HG03442 (cell line): ENCODE measurements around the gene PALM3.

ENCODE experiments used
- ATAC-seq: cut with Tn5 transposase; IDR thresholded peaks from one replicate; pipeline ENCODE4 v1.9.1; 2021; ENCODE audit warnings: mild to moderate bottlenecking, moderate library complexity; ENCODE audit not compliant: unreplicated experiment

PALM3 gene, protein sequence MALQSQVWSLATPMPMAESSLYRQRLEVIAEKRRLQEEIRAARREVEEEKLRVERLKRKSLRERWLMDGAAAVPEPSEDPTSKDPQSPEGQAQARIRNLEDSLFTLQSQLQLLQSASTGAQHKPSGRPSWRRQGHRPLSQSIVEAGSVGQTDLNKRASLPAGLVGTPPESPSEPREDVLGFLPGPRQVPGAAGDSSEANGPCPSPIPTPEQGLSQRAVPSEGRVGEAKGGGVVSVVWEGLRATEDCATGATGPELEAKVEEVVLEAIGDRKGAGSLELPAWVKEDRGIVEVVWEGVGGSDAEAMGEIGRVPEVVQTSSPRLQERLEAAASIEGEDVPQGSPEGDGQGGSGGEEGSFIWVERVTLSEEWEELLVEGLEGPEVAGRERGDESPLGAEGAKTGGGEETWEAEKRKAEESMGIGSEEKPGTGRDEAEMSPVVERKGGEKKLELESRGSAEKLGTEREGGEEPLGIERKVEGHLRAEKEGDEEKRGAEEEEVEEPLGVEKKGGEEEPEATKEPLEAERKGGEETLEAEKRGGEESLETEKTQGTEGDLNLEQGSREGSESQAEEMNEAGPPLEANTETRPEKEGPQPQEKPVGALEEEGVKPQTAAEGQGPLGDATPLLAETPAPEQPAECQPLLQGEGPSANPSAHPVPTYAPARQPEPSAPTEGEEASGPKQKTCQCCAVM

DNA sequence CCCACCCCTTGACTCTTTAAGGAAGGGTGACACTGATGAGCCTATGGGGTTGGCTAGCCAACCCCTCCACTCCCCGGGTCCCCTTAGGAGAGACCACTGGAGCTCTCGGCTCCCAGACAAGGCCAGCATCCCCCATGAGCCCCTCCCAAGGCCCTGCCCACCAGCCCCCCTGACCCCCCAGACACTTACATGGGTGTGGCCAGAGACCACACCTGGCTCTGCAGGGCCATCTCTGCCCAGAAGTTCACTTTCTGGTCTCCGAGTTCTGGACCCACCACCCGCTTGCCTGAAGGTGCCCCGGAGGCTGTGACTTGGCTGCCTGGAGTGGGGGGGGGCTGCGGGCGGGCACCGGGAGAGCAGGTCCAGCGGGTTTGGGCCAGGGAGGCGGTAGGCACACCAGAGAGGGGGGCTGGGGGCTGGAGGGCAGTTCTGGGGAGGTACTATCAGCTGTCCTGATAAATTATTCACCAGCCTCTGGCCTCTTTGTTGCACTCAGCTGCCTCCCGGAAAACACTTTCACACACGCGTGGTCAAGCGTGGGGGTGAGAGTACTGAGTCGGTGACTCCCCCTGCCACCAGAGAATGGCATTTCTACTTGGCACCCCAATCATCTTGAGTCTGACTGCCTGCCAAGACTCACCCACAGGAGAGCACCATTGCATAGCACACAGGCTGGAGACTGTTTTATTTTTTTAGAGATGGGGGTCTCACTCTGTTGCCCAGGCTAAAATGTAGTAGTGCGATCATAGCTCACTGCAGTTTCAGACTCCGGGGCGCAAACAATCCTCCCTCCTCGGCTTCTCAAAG, at the start of gene PALM3:
PALM3 (minus strand) TSS at position 326 of the 807 bp plus-strand sequence; CDS start at position 230, 96 bp downstream.
- no peak for ATAC-seq

DNA sequence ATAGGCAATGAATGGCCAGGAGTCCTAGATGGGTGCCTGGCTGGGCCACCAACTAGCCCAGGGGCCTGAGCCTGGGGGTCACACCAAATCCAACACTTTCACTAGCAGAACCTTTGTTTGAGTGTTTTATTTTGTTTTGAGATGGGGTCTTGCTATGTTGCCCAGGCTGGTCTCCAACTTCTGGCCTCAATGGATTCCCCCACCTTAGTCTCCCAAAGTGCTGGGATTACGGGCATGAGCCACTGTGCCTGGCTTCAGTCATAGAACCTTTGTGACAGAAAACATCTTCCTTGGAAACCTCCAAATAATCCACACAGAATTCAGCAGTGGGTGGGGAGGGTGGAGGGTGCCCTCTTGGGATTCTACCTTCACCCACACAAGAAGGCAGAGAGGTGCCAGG, 49.6 kb upstream of the PALM3 start:
- no peak for ATAC-seq

DNA sequence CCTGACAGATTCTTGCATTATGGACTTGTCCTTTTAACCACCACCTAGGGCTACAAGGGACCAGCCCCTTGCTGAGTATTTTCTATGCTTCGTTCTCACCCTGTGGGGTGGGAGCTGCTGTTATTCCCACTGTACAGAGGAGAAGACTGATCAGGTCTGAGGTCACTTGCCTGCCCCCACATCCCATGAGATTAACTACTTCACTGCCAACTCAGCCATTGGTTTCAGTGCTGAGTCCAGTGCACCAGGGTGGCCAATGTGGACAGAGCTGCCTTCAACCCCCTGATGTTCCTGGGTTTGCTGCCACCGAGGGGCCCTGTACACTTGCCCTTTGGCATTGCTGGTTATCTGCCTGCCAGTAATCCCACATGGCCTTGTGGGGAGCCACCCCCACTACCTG, 48.8 kb upstream of the PALM3 start:
- ATAC-seq, result no peak

DNA sequence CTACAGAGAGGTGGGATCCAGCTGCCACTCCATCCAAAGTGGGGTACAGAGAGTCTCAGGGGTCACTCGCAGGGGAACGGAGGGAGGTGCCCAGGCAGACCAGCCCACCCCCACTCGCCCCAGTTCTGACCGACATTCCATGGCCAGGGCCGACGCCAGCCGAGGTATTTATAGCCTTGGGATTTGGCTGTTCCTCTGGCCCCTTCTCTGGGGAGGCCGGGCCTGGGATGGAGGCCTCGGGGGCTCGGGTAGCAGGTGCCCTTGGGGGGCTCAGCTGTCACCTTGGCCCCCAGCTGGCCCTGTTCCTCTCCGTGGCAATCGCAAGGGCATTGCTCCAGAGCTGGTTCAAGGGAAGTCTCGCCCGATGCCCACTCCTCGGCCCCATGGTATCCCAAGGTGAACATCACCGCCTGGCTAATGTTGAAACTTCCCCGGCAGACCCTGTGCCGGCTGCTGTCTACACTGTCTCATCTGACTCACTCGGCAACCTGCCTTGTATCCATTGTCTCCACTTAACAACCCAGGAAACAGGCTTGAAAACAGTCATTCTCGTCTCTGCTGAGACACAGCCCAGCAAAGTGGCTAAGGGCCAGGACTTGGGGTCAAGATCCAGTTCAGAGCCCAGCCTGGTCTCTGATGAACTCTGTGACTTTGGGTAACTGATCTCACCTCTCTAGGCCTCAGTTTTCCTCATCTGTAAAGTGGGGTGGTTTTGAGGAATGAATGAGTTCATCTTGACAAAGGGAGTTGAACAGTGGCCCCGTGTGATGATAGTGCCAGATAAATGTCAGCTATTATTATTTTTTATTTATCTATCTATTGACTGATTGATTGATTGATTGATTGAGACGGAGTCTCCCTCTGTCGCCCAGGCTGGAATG, 45.9 kb upstream of the PALM3 start:
- ATAC-seq, result no peak

DNA sequence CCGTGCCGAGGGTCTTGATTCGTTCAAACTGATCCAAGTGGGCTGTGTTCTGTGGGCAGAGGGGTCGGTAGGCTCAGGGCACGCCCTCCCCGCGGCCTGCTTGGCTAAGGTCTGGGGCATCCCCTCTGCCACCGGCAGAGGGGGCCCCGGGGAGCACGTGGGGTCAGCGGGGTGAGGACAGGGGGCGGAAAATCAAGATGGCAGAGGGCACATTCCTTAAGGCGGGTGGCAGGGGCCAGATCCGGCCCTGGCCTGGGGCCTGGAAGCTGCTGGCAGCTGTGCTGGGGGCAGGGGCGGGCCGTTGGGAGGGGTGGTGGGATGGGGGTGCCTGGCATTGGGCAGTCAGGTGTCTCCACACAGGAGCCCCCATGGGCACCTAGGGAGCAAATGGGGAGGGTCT, 45.0 kb upstream of the PALM3 start:
- no peak for ATAC-seq

DNA sequence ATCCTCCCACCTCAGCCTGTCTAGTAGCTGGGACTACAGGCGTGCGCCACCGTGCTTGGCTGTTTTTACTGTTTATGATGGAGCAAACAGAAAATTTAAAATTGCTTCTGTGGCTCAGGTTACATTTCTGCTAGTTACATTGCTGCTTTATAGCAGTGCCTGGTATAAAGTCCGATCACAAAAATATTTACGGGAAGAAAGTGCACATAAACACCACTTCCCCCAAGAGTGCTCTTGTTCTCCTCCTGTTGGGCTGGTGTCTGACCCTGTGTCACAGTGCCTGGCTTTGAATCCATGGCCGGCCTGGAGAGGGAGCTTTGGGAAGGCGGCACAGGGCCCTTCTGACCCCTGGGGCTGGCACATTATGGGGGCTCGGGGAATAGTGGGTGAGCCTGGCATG, 43.8 kb upstream of the PALM3 start:
- no peak for ATAC-seq

DNA sequence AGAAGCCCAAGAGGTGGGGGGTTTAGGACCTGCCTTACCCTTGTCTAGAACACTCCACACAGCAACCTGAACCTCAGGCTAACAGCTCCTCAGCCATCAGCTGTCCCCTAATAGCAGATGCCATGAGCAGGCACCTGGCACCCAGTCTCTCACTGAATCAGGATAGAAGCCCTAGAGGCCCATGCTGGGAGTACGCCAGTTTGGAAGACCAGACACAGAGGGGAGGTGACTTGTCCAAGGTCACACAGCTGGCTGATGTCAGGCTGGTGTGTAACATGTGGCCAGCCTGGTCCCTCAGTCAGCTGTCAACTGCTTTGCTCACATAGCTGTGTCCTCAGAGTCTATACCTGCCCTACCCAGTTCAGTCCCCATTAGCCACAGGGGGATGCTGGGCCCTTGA, 41.4 kb upstream of the PALM3 start:
- ATAC-seq, result no peak

DNA sequence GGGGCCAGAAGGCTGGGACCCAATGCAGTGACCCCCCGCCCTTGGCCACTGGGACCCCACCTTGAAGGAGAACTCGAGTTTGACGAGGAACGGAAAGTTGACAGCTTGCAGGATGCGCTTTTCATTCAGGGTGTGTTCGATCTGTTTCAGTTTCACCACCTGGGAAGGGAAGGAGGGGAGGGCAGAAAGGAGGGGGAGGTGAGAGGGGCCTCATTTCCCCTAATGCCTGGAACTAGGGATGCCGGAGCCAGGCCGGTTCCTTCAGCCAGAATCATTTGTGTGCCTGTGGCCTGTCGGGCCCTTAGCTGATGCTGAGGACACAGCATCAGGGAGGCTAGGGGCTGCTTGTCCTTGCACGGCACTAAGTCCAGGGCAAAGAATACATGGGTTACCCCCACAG, 40.9 kb upstream of the PALM3 start:
- no peak for ATAC-seq

DNA sequence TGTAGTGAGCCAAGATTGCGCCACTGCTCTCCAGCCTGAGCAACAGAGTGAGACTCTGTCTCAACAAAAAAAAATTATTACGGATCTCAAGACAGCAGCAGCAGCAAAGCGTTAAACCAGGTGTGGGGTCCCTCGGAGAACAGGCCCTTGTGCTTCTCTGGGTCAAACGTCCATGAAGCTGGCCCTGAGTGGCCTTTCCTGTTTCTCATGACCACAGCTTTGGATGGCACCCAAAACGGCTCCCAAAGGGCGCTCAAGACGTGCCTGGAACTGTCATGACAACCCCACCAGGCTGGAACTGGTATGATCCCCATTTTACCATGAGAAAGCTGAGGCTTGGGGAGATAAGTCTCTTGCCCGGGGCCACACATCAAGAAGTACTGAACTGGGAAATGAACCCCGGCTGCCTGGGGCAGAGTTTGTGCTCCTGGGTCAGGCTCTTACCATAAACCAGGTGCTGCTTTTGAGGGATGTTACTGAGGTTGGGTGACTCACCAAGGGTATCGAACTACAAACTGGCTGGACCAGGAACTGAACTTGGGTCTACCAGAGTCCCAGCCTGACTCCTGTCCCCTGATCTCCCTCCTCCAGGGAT, 40.3 kb upstream of the PALM3 start:
- no peak for ATAC-seq

DNA sequence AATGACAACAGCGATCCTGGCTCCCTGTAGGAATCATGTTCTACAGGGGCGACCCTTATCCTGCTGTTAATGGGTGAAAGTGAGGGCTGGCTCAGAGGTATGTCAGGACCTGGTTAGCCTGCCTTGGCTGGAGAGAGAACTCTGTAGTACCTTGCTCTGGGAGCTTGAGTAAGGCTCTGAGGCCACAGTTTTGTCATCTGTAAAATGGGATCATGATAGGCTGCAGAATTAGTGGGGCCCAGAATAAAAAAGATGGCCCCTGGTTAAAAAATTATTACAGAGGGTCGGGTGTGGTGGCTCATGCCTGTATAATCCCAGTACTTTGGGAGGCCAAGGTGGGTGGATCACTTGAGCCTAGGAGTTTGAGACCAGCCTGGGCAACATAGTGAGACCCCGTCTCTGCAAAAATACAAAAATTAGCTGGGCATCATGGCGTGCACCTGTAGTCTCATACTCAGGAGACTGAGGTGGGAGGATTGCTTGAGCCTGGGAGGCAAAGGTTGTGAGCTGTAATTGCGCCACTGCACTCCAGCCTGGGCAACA, 39.2 kb upstream of the PALM3 start:
- no peak for ATAC-seq

DNA sequence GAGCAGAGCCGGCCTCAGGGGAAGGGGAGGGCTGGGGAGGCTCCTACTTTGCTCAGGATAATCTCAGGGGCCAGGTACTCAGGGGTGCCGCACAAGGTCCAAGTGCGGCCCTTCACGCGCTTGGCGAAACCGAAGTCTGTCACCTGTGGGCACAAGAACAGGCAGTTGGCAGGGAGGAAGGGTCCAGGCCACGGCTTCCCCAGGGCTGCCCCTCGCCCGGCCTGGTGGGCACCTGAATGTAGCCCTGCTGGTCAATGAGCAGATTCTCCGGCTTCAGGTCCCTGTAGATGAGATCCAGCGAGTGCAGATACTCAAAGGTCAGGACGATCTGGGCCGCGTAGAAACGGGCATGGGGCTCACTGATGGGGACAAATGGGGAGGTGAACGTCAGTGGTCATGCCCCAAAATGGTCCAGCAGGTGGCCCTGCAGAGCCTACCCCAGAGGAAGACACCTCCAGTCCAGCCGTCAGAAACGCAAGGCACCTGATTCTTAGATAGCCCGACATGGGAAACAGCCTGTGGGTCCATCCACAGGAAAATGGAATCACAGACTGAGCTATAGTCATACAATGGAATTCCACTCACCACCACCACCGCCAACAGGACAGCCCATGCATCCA, 35.8 kb upstream of the PALM3 start:
- no peak for ATAC-seq

DNA sequence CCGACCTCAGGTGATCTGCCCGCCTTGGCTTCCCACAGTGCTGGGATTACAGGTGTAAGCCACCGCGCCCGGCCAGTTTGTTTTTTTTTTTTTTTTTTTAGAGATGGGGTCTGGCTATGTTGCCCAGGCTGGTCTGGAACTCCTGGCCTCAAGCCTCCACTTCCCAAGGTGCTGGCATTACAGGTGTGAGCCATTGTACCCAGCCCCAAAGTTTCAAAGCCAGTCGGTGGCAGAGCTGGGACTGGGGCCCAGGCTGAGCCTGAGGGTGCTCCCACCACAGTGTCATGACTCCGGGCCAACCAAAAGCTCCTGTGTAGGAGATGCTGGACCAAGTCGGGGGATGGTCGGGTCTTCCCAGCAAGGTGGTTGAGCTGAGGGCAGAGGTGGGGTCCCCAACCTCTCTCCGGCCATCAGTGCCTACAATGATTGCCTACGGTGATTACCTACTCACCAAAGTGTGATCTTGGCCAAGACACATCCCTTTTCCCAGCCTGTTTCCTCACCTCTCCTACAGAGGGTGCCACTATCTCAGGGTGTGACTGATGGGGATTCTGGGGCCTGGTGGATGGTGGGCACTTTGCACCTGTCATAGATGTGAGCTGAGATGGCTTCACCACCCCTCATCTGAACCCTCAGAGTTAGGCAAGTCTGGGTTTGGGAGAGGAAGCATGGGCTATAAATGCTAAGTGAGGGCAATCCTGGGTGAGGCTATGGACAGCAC, 34.6 kb upstream of the PALM3 start:
- ATAC-seq, result no peak

DNA sequence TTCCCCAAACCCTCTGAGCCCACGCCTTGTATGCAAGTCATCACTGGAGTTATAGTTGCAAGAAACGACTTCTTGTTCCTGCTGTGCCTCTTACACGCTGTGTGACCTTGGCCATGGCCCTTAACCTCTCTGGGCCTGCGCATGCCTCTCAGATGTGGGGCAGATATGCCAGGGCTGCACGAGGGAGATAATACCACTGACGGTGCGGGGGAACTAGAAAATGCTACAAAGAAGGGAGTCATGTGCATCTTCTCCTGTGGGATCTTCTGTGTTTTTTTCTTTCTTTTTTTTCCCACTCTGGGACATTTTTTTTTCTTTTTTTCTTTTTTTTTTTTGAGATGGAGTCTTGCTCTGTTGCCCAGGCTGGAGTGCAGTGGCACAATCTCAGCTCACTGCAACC, 33.0 kb upstream of the PALM3 start:
- ATAC-seq, result no peak

DNA sequence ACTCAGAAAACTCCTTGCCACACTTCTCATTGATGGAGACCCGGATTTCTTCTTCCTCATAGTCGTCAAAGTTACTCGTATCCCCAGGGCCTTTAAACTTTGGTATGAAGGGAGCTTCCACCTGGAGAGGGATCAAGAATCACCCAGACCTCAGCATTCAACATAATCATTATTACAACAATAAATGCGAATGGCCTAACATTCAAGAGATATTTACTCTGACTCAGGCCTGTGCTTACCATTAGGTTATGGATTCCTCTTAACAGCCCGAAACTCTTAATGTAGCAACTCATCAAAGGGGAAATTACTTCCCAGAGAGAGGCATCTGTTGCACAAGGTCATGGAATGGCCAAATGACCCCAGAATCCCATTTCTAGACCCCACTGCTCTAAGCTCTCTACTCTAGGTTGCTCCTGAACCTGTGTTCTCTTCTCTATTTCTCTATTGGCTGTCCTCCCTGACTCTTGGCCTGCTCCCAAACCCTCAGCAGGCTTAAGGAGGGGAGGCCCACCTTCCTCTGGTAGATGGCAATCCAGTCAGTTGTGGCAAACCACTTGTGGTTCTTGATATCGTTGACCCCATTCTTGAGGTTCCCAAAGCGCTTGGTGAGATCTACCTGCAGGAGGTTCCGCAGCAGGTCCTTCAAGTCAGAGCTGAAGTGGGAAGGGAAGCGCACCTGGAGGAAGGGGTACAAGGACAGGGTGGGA, 31.4 kb upstream of the PALM3 start:
- ATAC-seq, result no peak

DNA sequence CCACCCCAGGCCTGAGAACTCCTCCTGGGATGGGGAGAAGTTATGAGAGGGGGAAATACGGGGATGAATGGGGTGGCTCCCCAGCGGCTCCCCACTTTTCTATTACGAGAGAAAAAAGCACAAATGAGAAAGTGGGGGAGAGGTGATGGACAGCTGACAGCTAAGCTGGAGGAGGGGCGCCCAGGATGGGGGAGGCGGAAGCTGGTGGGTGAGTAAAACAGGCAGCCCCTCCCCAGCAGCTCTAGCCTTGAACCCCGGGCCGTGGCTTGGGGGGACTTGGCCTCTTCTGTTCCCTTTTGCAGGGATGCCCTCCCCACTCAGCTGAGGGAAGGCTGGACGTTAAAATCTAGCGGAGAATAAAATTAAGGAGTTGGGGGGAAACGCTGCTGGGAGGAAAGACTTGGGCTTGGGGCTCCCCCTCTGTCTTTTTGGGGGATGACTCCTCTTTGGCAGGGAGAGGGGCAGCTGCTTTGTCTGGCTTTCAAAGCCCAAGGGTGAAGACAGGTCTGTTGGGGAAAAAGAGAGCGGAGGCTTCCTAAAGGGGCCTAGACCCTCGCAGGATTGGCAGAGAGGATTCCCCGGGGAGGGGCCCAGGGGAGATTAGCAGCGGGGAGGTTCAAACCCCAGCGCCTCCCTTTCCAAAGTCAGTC, 30.1 kb upstream of the PALM3 start:
- peak; percentile 6 for ATAC-seq

DNA sequence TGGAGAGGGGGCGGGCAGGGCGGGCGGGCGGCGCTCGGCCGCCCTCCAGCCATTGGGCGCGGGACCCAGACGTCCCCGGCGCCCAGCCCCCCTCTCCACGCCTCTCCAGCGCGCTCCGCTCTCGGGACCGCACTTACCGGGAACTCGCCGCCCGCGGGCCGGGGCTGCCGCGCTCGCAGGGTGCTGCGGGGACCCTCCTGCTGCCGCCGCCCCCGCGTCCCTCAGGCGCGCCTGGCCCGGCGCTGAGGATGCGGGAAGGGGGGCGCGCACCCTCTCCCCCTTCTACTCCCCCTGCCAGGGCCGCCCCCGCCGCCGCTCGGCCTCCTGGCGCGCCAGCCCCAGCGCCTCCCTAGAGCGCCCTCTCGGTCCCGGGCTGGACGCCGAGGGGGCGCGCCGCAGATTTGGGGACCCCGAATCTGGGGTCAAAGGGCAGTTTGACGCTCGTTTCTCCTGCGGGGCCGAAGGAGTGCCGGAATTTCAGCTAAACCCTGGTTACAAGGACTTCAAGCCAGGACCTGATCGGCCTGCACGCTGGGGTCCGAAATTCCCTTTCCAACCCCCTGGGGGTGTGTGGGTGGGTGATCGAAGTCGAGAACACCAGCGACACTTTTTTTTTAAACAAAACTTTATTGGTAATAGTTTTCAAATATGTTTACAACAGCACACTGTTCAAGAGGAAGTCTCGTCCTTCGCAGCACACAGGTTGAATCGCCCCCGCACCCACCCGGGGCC, 29.4 kb upstream of the PALM3 start:
- ATAC-seq, result peak; percentile 55

DNA sequence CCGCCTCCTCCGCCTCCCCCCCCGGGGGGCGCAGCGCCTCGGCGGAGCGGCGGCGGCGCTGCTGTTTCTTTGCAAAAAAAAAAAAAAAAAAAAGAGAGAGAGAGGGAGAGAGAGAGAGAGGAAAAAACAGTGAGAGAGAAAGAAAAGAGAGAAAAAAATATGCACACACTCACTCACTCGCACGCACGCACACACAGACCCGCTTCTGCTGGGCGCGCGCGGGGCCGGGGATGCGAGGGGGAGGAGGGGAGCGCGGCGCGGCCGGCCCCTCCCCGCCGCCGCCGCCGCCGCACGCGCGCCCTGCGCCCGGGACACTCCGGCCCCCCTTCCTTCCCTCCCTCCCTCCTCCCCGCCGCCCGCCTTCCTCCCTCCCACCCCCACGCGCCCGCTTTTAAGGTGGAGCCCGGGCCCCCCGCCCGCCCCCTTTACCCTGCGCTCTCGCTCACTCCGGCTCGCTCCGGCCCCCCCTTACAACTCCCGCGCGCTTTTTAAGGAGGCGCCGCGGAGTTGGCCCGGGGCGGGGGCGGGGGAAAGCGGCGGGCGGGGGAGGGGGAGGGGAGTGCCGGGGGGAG, 28.7 kb upstream of the PALM3 start, which contains the start of gene SAMD1:
SAMD1 (minus strand) TSS at position 243 of the 572 bp plus-strand sequence.
- peak; percentile 33 for ATAC-seq
